ENCODE measurements around the gene AGAP1.
"Not testable (repeated sequence)": the region's sequence is repeated elsewhere in the genome, so short reads cannot be mapped to it uniquely, and the experiment has no call there.

AGAP1 gene

DNA sequence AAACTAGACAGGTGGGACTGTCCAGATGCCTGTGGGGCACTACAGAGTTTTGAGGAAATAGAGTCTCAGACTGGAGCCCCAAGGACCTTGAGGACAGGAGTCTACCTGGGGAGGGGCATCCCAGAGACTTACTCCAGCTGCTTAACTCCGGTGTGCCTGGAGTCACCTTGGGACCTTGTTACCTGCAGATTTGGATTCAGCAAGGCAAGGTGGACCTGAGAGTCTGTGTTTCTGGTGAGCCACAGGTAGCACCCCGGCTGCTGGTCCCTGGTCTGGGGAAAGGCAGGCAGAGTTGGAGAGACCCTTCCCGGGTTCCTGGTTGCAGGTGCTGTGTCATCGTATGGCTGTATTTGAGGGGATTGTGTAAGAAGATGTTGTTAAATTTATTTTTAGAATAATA lies 102.4 kb downstream of the AGAP1 start:
- no peak for DNase-seq

- DNase-seq = no peak
Observed at GRCh38 chr2:235597081-235597615, 103.3 kb downstream of the AGAP1 start.

DNA sequence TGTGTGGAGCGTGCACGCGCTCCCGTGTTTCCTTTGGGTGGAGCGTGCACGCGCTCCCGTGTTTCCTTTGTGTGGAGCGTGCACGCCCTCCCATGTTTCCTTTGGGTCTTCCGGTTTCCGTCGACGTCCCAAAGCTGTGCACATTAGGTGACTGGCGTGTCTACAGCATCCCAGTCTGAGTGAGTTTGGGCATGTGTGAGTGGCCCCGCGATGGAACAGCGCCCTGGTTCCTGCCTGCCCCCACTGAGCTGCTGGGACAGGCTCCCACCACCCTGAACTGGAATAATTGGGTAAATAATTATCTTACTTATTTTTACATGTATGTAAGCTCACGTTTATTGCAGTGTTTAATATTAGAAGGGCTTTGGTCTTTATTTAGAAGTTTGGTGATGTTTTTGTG lies 104.2 kb downstream of the AGAP1 start:
- DNase-seq = no peak

DNA sequence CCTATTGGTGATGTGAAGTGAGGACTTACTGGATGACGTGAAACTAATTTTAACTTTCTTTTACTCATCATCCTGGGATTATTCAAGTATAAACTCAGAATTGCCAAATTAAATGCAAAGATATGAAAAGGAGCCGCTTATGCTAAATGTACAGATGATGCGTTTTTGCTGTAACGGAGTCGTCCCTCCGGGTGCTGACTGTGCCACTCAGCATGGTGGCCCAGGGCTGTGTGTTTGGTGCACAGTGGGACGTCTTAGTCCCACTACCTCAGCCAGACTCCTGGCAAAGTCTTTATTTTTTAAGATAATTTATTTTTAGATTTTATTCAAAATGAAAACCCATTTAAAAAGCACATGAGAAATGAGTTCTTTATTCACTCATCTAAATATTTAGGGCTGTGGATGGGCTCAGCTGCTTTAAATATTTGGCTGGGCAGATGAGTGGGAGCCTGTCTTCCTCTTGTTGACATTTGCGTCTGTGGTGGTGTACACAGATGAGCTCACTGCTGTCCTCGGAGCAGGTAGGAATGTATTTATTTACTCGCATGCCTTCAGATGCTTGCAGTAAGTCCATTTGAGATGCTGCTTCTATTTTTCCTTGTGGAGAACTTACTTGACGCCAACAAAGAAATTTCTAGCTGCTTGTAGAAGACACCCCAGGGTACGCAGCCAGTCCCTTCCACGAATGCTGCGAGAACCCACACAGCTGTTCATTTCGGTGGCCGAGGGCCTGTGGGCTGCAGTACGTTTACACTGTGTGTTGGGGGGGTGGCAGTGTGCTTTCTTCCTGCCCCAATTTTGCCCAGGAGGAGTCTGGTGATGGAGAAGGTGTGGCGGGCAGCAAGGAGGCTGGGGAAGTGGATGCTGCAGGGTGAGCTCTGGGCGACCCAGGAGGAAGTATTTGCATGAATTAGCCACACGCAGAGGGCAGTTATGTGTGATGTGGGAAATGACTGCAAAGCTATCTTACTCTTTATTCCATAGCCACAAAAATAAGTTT lies 105.0 kb downstream of the AGAP1 start:
- DNase-seq = no peak

- no peak for DNase-seq
Observed at GRCh38 chr2:235599596-235600338, 105.9 kb downstream of the AGAP1 start.

DNA sequence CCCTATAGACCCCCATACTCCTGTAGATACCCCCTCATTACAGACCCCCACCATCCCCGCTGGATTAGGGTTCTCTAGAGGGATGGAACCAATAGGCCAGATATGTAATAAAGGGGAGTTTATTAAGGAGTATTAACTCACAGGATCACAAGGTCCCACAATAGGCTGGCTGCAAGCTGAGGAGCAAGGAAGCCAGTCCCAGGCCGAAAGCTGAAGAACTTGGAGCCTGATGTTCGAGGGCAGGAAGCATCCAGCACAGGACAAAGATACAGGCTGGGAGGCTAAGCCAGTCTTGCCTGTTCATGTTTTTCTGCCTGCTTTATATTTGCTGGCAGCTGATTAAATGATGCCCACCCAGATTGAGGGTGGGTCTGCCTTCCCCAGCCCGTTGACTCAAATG lies 106.6 kb downstream of the AGAP1 start:
- no peak for DNase-seq

GRCh38 chr2:235600926-235601325 lies 107.1 kb downstream of the AGAP1 start:
- no peak for DNase-seq

GRCh38 chr2:235601960-235602704 lies 108.3 kb downstream of the AGAP1 start:
- no peak for DNase-seq

DNA sequence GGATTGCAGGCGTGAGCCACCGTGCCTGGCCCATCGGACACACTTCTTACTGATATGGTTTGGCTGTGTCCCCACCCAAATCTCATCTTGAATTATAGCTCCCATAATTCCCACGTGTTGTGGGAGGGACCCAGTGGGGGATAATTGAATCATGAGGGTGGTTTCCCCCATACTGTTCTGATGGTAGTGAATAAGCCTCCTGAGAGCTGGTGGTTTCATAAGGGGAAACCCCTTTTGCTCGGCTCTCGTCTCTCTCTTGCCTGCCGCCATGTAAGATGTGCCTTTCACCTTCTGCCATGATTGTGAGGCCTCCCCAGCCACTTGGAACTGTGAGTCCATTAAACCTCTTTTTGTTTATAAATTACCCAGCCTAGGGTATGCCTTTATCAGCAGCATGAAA lies 109.1 kb downstream of the AGAP1 start:
- DNase-seq = not testable (repeated sequence)

DNA sequence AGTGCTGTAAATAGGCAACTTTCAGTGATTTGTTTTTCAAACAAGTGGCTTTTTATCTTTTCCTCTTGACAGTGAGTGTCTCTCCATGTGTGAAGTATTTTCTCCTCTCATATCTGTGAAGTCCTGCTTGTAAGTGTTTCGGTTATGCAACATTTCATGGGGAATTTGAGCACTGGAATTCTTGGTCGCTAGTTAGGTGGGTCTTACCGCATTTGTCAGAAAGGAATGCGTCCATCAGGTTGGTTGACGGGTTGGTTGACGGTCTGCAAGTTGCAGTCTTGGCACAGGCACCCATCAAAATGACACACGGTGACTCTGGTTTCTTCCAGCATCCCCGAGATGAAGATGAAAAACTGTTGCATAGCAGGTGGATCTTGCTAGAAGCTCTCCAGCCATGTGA lies 109.8 kb downstream of the AGAP1 start:
- no peak for DNase-seq

- no peak for DNase-seq
Observed at GRCh38 chr2:235605312-235606003, 111.6 kb downstream of the AGAP1 start.

- DNase-seq = no peak
Observed at GRCh38 chr2:235606004-235606715, 112.3 kb downstream of the AGAP1 start.

DNA sequence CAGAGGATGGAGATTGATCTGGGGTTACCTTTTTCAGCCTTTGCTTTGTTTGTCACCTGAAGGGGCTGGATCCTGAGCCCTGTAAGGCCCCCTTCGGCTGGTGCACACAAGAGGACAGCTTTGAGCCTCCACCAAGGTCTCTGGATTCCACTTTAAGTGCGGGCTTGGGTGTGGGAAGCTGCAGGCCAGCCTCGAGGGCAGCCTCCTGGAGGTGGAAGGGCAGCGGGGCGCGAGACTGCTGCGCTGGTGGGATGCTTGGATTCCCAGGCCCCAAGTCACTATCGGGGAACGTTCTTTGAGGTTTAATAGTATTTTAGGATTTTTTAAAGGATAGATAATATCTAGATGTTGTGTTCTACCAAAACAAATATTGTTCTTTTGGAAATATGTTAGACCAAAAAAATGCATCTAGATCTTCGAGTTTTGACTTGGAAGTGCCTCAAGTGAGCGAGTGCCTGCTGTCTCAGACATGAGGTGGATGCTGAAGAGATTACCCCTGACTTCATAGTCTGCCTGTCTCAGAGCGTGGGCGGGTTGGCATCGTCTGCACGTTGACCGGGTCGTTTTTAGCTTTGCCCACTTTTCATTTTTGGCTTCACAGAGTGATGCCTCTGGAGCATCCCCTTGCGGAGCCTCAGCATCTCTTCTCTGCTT lies 113.8 kb downstream of the AGAP1 start:
- DNase-seq = no peak

- DNase-seq = no peak
Observed at GRCh38 chr2:235608200-235608887, 114.5 kb downstream of the AGAP1 start.

GRCh38 chr2:235609321-235609720 lies 115.5 kb downstream of the AGAP1 start:
- no peak for DNase-seq

- DNase-seq = no peak
Observed at GRCh38 chr2:235609746-235610145, 115.9 kb downstream of the AGAP1 start.

DNA sequence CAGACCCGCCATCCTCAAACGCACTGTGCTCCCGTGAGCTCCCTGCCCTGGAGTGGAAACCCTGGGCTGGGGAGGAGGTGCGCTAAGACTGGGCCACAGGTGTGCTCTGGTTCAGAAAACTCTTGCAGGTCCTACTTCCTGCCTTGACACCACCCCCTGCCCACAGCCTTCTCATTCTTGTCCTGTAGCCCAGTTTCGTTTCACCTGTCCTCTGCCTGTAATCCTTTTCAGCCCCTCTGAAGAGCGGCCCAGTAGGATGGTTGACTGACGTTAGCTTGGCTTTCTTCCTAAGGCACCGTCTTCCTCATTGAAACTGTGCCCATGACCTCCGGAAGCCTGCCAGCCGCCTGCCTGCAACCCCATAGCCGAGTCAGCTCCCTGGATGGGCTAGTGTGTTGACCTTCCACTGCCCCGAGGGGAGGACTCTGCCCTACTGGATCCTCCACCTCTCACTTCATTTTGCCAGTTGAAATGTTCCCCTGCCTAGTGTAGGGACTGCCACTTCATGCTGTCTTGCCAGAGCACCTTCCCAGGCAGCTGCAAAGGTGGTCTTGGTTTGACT lies 116.9 kb downstream of the AGAP1 start:
- no peak for DNase-seq

DNA sequence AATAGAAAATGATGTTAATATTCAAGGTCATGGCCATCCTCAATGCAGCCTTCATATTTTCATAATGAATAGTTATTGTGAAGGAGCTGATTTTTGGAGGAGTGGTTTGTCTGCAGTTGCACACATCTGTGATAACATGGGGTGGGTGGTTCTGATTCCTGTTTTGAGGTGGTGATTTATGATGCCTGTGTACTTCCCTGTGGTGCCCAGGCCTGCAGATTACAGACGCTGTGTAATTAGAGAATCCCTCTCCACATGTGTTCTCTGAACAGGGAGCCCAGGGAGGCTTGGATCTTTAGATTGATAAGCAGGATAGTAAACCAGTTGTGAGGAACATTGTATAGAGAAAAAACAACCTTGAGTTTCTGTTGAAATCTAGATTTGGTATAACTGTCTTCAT lies 117.5 kb downstream of the AGAP1 start:
- no peak for DNase-seq

DNA sequence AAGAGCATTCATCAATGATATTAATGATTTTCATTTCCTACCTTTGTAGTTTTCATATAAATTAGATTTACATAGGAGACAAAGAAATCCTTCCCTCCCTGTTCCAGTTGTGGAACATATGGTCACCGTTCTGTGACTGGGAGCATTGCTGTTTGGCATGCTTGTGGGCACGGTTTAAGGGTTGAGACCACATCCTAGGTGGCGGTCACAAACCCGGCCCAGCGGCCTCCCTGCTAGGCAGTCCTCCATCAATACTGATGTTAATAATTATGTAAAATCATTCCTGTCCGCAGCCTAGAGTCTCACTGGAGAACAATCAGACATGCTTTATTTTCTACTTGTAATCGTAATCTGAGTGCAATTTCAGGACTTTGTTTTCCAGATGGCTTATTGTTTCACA lies 117.9 kb downstream of the AGAP1 start:
- DNase-seq = no peak

Data from CD4-positive, alpha-beta T cell treated with Interleukin-4 for 4 hours (primary cell).